Tibial nerve (tissue), 4 donors: ENCODE results near the gene RPL22L1. TPM values are rescaled to one million over a fixed set of nuclear protein-coding genes. Genes with fewer than 3 reads are reported as not detected.

Source experiments
- DNase-seq, 2 donors: peaks; one replicate each; pipeline ENCODE4 v3.0.0-alpha.2; 2019; ENCODE audit warnings: low spot score in 2 of 2
- H3K27ac ChIP-seq, 4 donors: fragments of 200-600 bp; sonication (generic) in 3 of 4; one replicate each; pipeline ENCODE4 v1.5.1; 2017 to 2019; ENCODE audit warnings: mild to moderate bottlenecking in 1 of 4
- H3K27me3 ChIP-seq, 2 donors: fragments of 200-600 bp; sonication (generic) in 1 of 2; one replicate each; pipeline versions ENCODE4 v1.5.1 to v1.6.0; 2017 to 2019
- H3K36me3 ChIP-seq, 3 donors: fragments of 200-600 bp; sonication (generic); one replicate each; pipeline ENCODE4 v1.5.1; 2018 to 2019
- H3K4me1 ChIP-seq, 4 donors: fragments of 200-600 bp; sonication (generic) in 3 of 4; one replicate each; pipeline ENCODE4 v1.5.1; 2017 to 2019
- H3K4me3 ChIP-seq, 4 donors: fragments of 200-600 bp; sonication (generic) in 3 of 4; one replicate each; pipeline ENCODE4 v1.5.1; 2017 to 2019; ENCODE audit warnings: mild to moderate bottlenecking in 1 of 4, moderate library complexity in 1 of 4
- H3K9me3 ChIP-seq, 4 donors: fragments of 200-600 bp; sonication (generic) in 3 of 4; one replicate each; pipeline ENCODE4 v1.5.1; 2017 to 2019
- EP300 ChIP-seq, 2 donors: sonication (generic); formaldehyde crosslinking; IDR thresholded peaks; one replicate each; pipeline ENCODE4 v1.6.1; 2017; ENCODE audit warnings: antibody characterized with exemption in 2 of 2, mild to moderate bottlenecking in 1 of 2
- POLR2A ChIP-seq, 2 donors: fragments of 450-650 bp; IDR thresholded peaks; one replicate each; pipeline ENCODE4 v1.6.1; 2017; ENCODE audit warnings: antibody characterized with exemption in 2 of 2, mild to moderate bottlenecking in 2 of 2, moderate library complexity in 2 of 2
- WGBS, 2 donors: methylation state at CpG; one replicate each; pipeline ENCODE4 v1.1.5; 2018; 5-methylcytosine and 5-hydroxymethylcytosine counted together
- total RNA-seq, 4 donors: library from RNA; depleted of rRNA; stranded (reverse); fragments of >200 nt; gene quantifications; one replicate each; pipeline ENCODE4 v1.1.0, GENCODE V29; 2016
- TF ChIP-seq, protein P1 (sequence below), 5 experiments: fragments of 200-600 bp in 3 of 5; fragments of 450-650 bp in 2 of 5; sonication (generic) in 3 of 5; IDR thresholded peaks; one replicate each; pipeline ENCODE4 v1.5.1; 2016 to 2019; ENCODE audit warnings: antibody characterized with exemption in 5 of 5, mild to moderate bottlenecking in 3 of 5, moderate library complexity in 2 of 5

Gene RPL22L1
- total RNA-seq, 4 donors from 2014 or later: 59.0 to 96.6 (median 88.2) TPM

DNA sequence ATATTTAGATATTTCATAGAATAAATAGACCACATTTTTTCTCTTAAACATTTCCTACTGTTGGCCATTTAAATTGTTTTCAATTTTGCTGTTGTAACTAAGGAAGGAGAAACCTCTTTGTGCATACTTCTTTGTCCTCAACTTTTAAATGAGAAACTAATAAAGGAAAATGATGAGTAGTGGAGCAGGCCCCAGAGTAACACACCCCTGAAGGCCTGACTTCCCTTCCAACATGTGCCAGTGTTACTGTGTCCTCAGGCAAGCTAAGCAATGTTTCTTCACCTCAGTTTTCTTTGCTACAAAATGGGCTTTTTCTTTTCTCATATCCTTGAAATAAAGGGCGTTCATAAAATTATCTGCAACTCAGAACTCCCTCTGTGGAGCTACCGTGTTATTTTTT lies 53.7 kb downstream of the RPL22L1 start:
- Histone ChIP-seq H3K27me3 (no peaks in the 10 kb centered on the region), H3K9me3 (no peaks in the 10 kb centered on the region), H3K36me3 (no peaks in the 10 kb centered on the region), H3K27ac (no peak overlapping the region), H3K4me3 (no peak overlapping the region), H3K4me1 (peaks cover 0 to 22% (median 0%) of the 10 kb centered on the region in 4 donors)
- no peak for DNase-seq
- 79 to 83% methylated on average over 2 of the region's 2 CpGs for WGBS, 2 donors
- TF ChIP-seq, protein P1, sequence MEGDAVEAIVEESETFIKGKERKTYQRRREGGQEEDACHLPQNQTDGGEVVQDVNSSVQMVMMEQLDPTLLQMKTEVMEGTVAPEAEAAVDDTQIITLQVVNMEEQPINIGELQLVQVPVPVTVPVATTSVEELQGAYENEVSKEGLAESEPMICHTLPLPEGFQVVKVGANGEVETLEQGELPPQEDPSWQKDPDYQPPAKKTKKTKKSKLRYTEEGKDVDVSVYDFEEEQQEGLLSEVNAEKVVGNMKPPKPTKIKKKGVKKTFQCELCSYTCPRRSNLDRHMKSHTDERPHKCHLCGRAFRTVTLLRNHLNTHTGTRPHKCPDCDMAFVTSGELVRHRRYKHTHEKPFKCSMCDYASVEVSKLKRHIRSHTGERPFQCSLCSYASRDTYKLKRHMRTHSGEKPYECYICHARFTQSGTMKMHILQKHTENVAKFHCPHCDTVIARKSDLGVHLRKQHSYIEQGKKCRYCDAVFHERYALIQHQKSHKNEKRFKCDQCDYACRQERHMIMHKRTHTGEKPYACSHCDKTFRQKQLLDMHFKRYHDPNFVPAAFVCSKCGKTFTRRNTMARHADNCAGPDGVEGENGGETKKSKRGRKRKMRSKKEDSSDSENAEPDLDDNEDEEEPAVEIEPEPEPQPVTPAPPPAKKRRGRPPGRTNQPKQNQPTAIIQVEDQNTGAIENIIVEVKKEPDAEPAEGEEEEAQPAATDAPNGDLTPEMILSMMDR (IDR thresholded peaks at IDR 0.05): no peak
- no peak for TF ChIP-seq EP300 (IDR thresholded peaks at IDR 0.05)
- no peak for TF ChIP-seq POLR2A (IDR thresholded peaks at IDR 0.05)

DNA sequence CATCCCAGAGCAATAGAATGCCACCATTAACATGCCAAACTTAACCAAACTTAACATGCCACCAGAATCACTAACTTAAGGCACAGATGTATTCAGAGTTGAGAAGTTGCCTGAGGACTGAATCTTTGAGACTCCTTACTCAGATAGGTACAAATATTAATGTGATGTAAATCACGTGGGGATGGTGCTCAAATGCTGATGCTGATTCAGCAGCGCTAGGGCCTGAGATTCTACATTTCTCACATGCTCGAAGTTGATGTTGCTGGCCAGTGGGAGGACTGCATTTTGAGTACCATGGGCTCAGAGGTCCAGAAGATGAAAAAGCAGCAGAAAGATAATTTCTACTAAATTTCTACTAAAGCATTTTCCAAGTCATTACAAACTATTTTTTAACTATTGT lies 54.1 kb downstream of the RPL22L1 start:
- H3K36me3 ChIP-seq: no peaks in the 10 kb centered on the region
- H3K4me3 ChIP-seq: no peak overlapping the region
- H3K9me3 ChIP-seq: no peaks in the 10 kb centered on the region
- TF ChIP-seq EP300 (IDR thresholded peaks at IDR 0.05): no peak
- TF ChIP-seq, protein P1 (IDR thresholded peaks at IDR 0.05): no peak
- no peak for TF ChIP-seq POLR2A (IDR thresholded peaks at IDR 0.05)
- no peak overlapping the region for H3K27ac ChIP-seq
- 82 to 86% methylated on average over 3 of the region's 3 CpGs for WGBS, 2 donors
- H3K4me1 ChIP-seq: peaks cover 0 to 26% (median 0%) of the 10 kb centered on the region in 4 donors
- DNase-seq: no peak
- no peaks in the 10 kb centered on the region for H3K27me3 ChIP-seq

DNA sequence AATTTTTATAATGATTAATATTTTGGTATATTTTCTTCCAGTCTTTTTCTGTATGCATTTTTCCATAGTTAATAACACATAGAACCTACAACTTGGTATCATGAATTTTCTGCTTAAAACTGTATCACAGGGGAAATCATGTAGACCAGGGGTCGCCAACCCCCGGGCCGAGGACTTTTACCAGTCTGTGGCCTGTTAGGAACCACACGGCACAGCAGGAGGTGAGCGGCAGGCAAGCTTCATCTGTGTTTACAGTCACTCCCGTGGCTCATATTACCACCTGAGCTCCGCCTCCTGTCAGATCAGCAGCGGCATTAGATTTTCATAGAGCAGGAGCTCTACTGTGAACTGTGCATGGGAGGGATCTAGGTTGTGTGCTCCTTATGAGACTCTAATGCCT lies 54.7 kb downstream of the RPL22L1 start:
- no peak for TF ChIP-seq EP300 (IDR thresholded peaks at IDR 0.05)
- TF ChIP-seq, protein P1 (IDR thresholded peaks at IDR 0.05): no peak
- no peak for TF ChIP-seq POLR2A (IDR thresholded peaks at IDR 0.05)
- no peaks in the 10 kb centered on the region for H3K36me3 ChIP-seq
- H3K27me3 ChIP-seq: no peaks in the 10 kb centered on the region
- H3K4me1 ChIP-seq: peaks cover 0 to 28% (median 0%) of the 10 kb centered on the region in 4 donors
- WGBS, 2 donors: 57 to 71% methylated on average over 8 of the region's 8 CpGs
- H3K27ac ChIP-seq: no peak overlapping the region
- H3K9me3 ChIP-seq: no peaks in the 10 kb centered on the region
- no peak for DNase-seq
- H3K4me3 ChIP-seq: no peak overlapping the region

Other genes with a start within 250 kb of the RPL22L1 start
- 10 to 100 TPM in 1 of 4 donors, 1 to 10 TPM in 3; 3.6 to 12.6 (median 6.5) TPM for gene EIF5A2, start 38.4 kb upstream of the RPL22L1 start, total RNA-seq
- gene SLC2A2, start 156.5 kb upstream of the RPL22L1 start, total RNA-seq: not detected